Sigmoid colon (tissue), 4 donors: ENCODE results near the gene MAML1.

ENCODE experiments used
- CTCF ChIP-seq, 4 experiments: fragments of 450-650 bp in 3 of 4; fragments of 200-600 bp in 1 of 4; IDR thresholded peaks; one replicate each; pipeline ENCODE4 v1.5.1; 2016 to 2019; ENCODE audit warnings: antibody characterized with exemption in 4 of 4, mild to moderate bottlenecking in 3 of 4, moderate library complexity in 2 of 4
- EP300 ChIP-seq, 4 donors: sonication (generic); formaldehyde crosslinking; IDR thresholded peaks; one replicate each; pipeline ENCODE4 v1.6.1; 2017; ENCODE audit warnings: antibody characterized with exemption in 4 of 4

- TF ChIP-seq CTCF (IDR thresholded peaks at IDR 0.05) (no peak), EP300 (IDR thresholded peaks at IDR 0.05) (no peak)
Observed at GRCh38 chr5:179798771-179799643, 66.4 kb downstream of the MAML1 start.
